HUES6 (cell line): ENCODE measurements around the gene TPP2.

ENCODE experiments used
- H3K27ac ChIP-seq: 2 replicates; pipeline ENCODE4 v1.7.0; 2013; ENCODE audit warnings: low read depth, mild to moderate bottlenecking, low read length, inconsistent platforms
- H3K27me3 ChIP-seq: 2 replicates; pipeline ENCODE4 v1.6.1; 2013; ENCODE audit warnings: low read length; ENCODE audit not compliant: control insufficient read depth, insufficient read depth
- H3K36me3 ChIP-seq: 2 replicates; pipeline ENCODE4 v1.6.1; 2013; ENCODE audit warnings: low read length; ENCODE audit not compliant: control insufficient read depth, insufficient read depth
- H3K4me1 ChIP-seq: 2 replicates; pipeline ENCODE4 v1.6.1; 2013; ENCODE audit warnings: low read length; ENCODE audit not compliant: control insufficient read depth, insufficient read depth
- H3K4me3 ChIP-seq: 2 replicates; pipeline ENCODE4 v1.5.1; 2013; ENCODE audit warnings: low read depth, low read length
- H3K9ac ChIP-seq: one replicate; pipeline ENCODE4 v1.6.1; 2013; ENCODE audit warnings: mild to moderate bottlenecking, low read length
- H3K9me3 ChIP-seq: 2 replicates; pipeline ENCODE4 v1.6.1; 2013; ENCODE audit warnings: low read depth, low read length; ENCODE audit not compliant: control insufficient read depth, insufficient read depth

TPP2 gene

DNA sequence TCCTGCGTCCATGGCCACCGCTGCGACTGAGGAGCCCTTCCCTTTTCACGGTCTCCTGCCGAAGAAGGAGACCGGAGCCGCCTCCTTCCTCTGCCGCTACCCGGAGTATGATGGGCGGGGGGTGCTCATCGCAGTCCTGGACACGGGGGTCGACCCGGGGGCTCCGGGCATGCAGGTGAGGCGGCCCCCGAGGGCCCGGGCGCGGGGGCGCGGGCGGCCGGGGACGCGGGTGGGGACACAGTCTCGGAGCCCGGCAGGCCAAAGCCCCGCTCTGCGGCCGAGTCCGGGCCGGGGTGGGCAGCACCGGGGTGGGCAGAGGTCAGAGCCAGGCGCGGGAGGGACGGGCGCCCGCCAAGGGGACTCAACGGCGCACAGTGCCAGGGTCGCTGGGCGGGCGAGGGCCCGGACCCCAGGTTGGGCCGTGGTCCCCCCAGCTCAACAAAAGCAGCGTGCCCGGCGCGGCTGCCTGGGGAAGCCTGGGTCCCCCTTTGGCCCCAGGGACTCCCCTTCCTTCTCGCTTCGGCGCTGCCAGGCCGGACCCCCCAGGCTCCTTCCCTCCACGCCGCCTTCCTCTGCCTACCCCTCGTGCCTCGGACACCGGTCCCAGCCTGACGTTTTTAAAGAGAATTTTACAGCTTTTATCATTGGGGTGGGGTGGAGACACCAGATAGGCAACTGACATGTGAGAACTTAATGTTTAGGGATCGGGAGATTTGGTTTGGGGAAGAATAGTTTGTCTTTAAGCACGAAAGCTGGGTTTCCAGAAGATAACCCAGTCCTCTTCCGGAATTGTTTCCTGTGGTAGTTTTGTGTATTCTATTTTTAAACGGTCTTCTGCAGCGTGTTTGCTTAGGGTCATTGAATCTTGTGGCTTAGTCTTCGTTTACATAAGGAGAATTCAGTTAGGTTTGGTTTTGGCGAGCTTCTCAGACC is 509 bp downstream of the TPP2 start:
- no peaks in the 10 kb centered on the region for H3K27me3 ChIP-seq
- H3K27ac ChIP-seq, result peak overlapping the region; percentile 85; the same call in 1 of the 2 replicates
- no peaks in the 10 kb centered on the region for H3K9me3 ChIP-seq
- peak overlapping the region; percentile 97 for H3K4me3 ChIP-seq
- H3K36me3 ChIP-seq, result no peaks in the 10 kb centered on the region
- peaks cover 24% of the 10 kb centered on the region for H3K4me1 ChIP-seq
- H3K9ac ChIP-seq, result peak overlapping the region; percentile 93

- no peaks in the 10 kb centered on the region for H3K27me3 ChIP-seq
- peak overlapping the region; percentile 97 for H3K4me3 ChIP-seq
- peak overlapping the region; percentile 41 for H3K9ac ChIP-seq
- H3K36me3 ChIP-seq, result 0 out of 2 replicates have a peak, but pooled peaks cover under 1% of the 10 kb centered on the region
- H3K4me1 ChIP-seq, result peaks cover 29% of the 10 kb centered on the region
- no peaks in the 10 kb centered on the region for H3K9me3 ChIP-seq
- no peak overlapping the region for H3K27ac ChIP-seq
These were observed 1.3 kb downstream of the TPP2 start for GRCh38 chr13:102598061-102598460.

DNA sequence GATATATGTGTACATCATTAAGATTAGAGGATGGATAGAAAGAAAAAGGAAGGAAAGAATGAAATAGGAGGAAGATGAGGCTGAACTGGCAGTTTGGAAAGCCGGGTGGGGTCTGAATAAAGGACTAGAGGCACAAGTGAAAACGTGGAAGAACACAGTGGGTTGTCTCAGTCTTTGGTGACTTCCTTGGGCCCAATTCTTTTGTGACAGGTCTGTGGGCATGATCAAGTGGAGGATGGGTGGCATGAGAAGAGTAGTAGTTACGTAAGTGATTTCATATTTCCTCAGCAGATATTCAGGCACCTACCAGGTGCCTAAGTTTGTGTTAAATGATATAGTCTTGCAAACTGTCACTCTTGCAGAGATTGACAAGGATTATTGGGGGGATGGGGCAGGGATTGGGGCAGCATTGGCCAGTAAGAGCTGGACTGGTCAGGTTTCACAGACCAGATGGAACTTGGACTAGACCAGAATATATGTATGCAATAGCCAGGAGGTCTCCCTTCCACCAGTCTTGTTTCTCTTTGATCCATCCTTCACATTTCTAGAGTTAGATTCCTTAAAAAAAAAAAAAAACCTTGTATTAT is 2.7 kb downstream of the TPP2 start:
- Histone ChIP-seq H3K36me3 (peaks cover 13% of the 10 kb centered on the region), H3K27ac (no peak overlapping the region), H3K9me3 (no peaks in the 10 kb centered on the region), H3K4me3 (peak overlapping the region; percentile 37; the same call in 1 of the 2 replicates), H3K27me3 (no peaks in the 10 kb centered on the region), H3K9ac (no peak overlapping the region), H3K4me1 (peaks cover 29% of the 10 kb centered on the region)

DNA sequence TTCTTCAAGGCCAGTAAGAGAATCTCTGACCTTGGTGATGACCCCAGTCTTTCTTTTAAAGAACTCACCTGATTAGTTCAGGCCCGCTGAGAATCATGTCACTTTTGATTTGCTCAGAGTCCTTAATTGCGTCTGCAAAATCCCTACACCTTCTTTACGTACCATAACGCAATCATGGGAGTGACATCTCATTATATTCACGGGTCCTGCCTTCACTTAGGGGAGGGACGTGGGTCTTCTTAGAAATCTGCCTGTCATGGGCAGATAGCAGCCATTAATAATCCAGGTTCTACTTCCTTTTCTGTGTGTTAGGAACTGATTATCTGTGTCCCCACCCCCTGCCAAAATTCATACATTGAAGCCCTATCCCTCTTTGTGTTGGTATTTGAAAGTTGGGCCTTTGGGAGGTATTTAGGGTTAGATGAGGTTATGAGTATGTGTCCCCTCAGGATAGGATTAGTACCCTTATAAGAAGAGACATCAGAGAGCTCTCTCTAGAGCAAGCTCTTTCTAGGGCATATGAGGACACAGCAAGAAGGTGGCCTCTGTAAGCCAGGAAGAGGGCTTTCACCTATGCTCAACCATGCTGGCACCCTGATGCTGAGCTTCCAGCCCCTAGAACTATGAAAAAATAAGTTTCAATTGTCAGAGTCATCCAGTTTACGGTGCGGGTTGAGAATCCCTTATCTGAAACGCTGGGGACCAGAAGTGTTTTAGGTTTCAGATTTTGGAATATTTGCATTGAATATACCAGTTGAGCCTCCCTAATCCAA is 9.9 kb downstream of the TPP2 start:
- peaks cover 75% of the 10 kb centered on the region for H3K36me3 ChIP-seq

DNA sequence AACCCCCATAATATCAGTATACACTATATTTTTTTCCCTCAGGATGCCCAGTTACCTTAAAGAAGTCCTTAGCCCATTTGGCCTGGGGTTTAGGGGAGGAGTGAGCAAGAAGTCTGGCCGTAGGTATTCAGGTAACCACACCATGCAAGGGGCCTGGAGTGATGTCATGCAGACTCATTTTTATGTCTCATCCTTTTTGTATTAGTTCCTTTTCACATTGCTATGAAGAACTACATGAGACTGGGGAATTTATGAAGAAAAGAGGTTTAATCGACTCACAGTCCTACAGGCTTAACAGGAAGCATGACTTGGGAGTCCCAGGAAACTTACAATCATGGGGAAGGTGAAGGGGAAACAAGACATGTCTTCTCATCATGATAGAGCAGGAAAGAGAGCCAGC is 12.2 kb downstream of the TPP2 start:
- Histone ChIP-seq H3K4me3 (no peak overlapping the region), H3K36me3 (peaks cover 73% of the 10 kb centered on the region), H3K27ac (no peak overlapping the region), H3K27me3 (no peaks in the 10 kb centered on the region), H3K9me3 (no peaks in the 10 kb centered on the region), H3K9ac (no peak overlapping the region), H3K4me1 (no peaks in the 10 kb centered on the region)

More for the DNA sequence above, 9.9 kb downstream of the TPP2 start:
- Histone ChIP-seq H3K4me1 (0 out of 2 replicates have a peak, but pooled peaks cover 6% of the 10 kb centered on the region), H3K9ac (no peak overlapping the region), H3K27me3 (no peaks in the 10 kb centered on the region), H3K27ac (no peak overlapping the region), H3K4me3 (no peak overlapping the region), H3K9me3 (no peaks in the 10 kb centered on the region)

DNA sequence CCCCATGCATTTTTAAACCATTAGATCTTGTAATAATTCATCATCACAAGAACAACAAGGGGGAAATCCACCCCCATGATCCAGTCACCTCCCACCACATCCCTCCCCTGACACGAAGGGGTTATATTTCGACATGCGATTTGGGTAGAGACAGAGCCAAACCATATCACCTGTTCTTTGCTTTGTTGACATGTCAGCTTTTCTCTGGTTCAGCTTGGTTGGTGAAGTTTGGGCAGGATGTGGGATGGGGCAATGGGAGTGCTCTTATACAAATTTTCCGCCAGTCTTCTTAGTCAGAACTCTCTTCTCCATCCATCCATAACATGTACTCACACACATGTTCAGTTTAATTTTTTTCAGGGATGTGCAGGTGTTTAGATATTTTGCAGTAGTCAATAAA is 12.9 kb downstream of the TPP2 start:
- H3K36me3 ChIP-seq, result peaks cover 73% of the 10 kb centered on the region
- H3K4me1 ChIP-seq, result no peaks in the 10 kb centered on the region
- H3K27me3 ChIP-seq, result no peaks in the 10 kb centered on the region
- no peak overlapping the region for H3K9ac ChIP-seq
- H3K9me3 ChIP-seq, result no peaks in the 10 kb centered on the region
- H3K4me3 ChIP-seq, result no peak overlapping the region
- H3K27ac ChIP-seq, result no peak overlapping the region

- no peaks in the 10 kb centered on the region for H3K27me3 ChIP-seq
- no peaks in the 10 kb centered on the region for H3K4me1 ChIP-seq
- H3K27ac ChIP-seq, result no peak overlapping the region
- H3K9ac ChIP-seq, result no peak overlapping the region
- no peaks in the 10 kb centered on the region for H3K9me3 ChIP-seq
- H3K36me3 ChIP-seq, result peaks cover 73% of the 10 kb centered on the region
- no peak overlapping the region for H3K4me3 ChIP-seq
These were observed 13.6 kb downstream of the TPP2 start for GRCh38 chr13:102610296-102610895.

- no peak overlapping the region for H3K4me3 ChIP-seq
- H3K36me3 ChIP-seq, result peaks cover 85% of the 10 kb centered on the region
- H3K9ac ChIP-seq, result no peak overlapping the region
- H3K27me3 ChIP-seq, result no peaks in the 10 kb centered on the region
- no peaks in the 10 kb centered on the region for H3K4me1 ChIP-seq
- no peak overlapping the region for H3K27ac ChIP-seq
- H3K9me3 ChIP-seq, result no peaks in the 10 kb centered on the region
These were observed 21.0 kb downstream of the TPP2 start for GRCh38 chr13:102617697-102618350.

DNA sequence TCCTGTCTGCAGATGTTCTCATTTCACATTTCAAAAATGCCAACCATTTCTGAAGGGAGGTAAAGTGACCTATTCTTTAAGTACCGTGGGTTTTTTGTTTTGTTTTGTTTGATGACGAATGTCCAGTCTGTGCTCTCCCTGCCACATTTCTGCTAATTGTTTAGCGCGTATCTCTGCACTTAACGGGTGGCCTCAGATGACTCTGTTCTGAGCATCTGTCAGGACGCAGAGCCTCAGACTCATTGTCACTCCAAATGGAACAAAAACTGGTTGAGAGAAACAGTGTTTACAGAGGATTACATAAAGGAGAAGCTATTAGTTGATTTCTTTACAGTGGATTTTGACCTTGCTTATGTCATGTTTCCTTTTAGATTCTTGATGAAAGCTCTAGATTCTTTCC is 23.7 kb downstream of the TPP2 start:
- Histone ChIP-seq H3K36me3 (peaks cover 87% of the 10 kb centered on the region), H3K27me3 (no peaks in the 10 kb centered on the region), H3K9me3 (no peaks in the 10 kb centered on the region), H3K9ac (no peak overlapping the region), H3K27ac (no peak overlapping the region), H3K4me3 (no peak overlapping the region), H3K4me1 (no peaks in the 10 kb centered on the region)

GRCh38 chr13:102626928-102627327 is 30.1 kb downstream of the TPP2 start:
- peaks cover 88% of the 10 kb centered on the region for H3K36me3 ChIP-seq
- H3K9ac ChIP-seq, result no peak overlapping the region

More at GRCh38 chr13:102626928-102627327, 30.1 kb downstream of the TPP2 start:
- no peak overlapping the region for H3K27ac ChIP-seq
- H3K9me3 ChIP-seq, result no peaks in the 10 kb centered on the region
- no peaks in the 10 kb centered on the region for H3K4me1 ChIP-seq
- no peaks in the 10 kb centered on the region for H3K27me3 ChIP-seq
- H3K4me3 ChIP-seq, result no peak overlapping the region
